Suprapubic skin (tissue), 4 donors: ENCODE measurements around the gene CACNA1I. TPM values are rescaled to one million over a fixed set of nuclear protein-coding genes. Genes with fewer than 3 reads are reported as not detected.

Experiments
- DNase-seq, 2 donors: peaks; one replicate each; pipeline ENCODE4 v3.0.0-alpha.2; 2019; ENCODE audit warnings: low spot score in 2 of 2
- H3K27ac ChIP-seq: fragments of 200-600 bp; sonication (generic); one replicate; pipeline ENCODE4 v1.5.1; 2019
- H3K27me3 ChIP-seq: fragments of 200-600 bp; sonication (generic); one replicate; pipeline ENCODE4 v1.5.1; 2019
- H3K36me3 ChIP-seq: fragments of 200-600 bp; sonication (generic); one replicate; pipeline ENCODE4 v1.5.1; 2019
- H3K4me1 ChIP-seq: fragments of 200-600 bp; sonication (generic); one replicate; pipeline ENCODE4 v1.5.1; 2019
- H3K4me3 ChIP-seq: fragments of 200-600 bp; sonication (generic); one replicate; pipeline ENCODE4 v1.5.1; 2019; ENCODE audit warnings: mild to moderate bottlenecking
- H3K9me3 ChIP-seq: fragments of 200-600 bp; sonication (generic); one replicate; pipeline ENCODE4 v1.5.1; 2019
- CTCF ChIP-seq, 2 donors: fragments of 200-600 bp in 1 of 2; fragments of 450-650 bp in 1 of 2; sonication (generic) in 1 of 2; IDR thresholded peaks; one replicate each; pipeline ENCODE4 v1.5.1; 2016 to 2019; ENCODE audit warnings: antibody characterized with exemption in 2 of 2, mild to moderate bottlenecking in 1 of 2, moderate library complexity in 1 of 2
- EP300 ChIP-seq: sonication (generic); formaldehyde crosslinking; IDR thresholded peaks from one replicate; pipeline ENCODE4 v1.6.1; 2017; ENCODE audit warnings: antibody characterized with exemption
- POLR2A ChIP-seq, 2 donors: fragments of 450-650 bp; IDR thresholded peaks; one replicate each; pipeline ENCODE4 v1.6.1; 2017; ENCODE audit warnings: antibody characterized with exemption in 2 of 2, mild to moderate bottlenecking in 2 of 2, moderate library complexity in 2 of 2
- POLR2AphosphoS5 ChIP-seq, 3 donors: sonication (generic); formaldehyde crosslinking; IDR thresholded peaks; one replicate each; pipeline ENCODE4 v1.6.1; 2017; ENCODE audit warnings: antibody characterized with exemption in 3 of 3
- WGBS: methylation state at CpG from one replicate; pipeline ENCODE4 v1.1.5; 2018; 5-methylcytosine and 5-hydroxymethylcytosine counted together
- total RNA-seq, 4 donors: library from RNA; depleted of rRNA; stranded (reverse); fragments of >200 nt; gene quantifications; one replicate each; pipeline ENCODE4 v1.1.0, GENCODE V29; 2016

Gene CACNA1I
- total RNA-seq, 4 donors from 2014 or later: 0.08 to 0.80 (median 0.17) TPM; not detected in 1

DNA sequence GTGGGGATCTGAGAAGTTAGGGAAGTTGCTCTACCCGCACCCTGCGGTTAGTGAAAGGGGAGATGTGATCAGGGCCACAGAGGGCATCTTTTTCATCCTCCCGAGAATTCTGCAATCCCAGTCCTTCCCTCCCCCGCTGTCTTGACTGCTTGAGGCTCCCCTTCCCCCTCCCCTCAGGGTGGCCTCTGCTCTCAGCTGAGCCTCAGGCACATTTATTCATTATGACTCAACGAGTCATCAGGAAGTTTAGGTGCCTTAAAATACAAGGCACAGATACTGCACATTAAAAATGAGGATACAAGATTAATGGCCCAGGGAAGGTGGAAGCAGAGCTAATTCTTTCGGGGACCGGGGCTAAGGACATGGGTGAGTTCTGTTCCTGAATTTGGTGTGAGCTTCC is 104.0 kb downstream of the CACNA1I start:
- H3K27ac ChIP-seq: no peak overlapping the region
- no peak overlapping the region for H3K4me3 ChIP-seq
- no peak for TF ChIP-seq CTCF (IDR thresholded peaks at IDR 0.05)
- TF ChIP-seq EP300: no peak
- no peak for TF ChIP-seq POLR2AphosphoS5 (IDR thresholded peaks at IDR 0.05)
- TF ChIP-seq POLR2A (IDR thresholded peaks at IDR 0.05): no peak
- H3K4me1 ChIP-seq: no peaks in the 10 kb centered on the region
- DNase-seq: no peak
- peaks cover 24% of the 10 kb centered on the region for H3K27me3 ChIP-seq
- H3K36me3 ChIP-seq: no peaks in the 10 kb centered on the region
- WGBS: 72% methylated on average over 6 of the region's 7 CpGs
- peaks cover 4% of the 10 kb centered on the region for H3K9me3 ChIP-seq

GRCh38 chr22:39675947-39676346 is 105.4 kb downstream of the CACNA1I start:
- peaks cover 4% of the 10 kb centered on the region for H3K9me3 ChIP-seq
- no peaks in the 10 kb centered on the region for H3K36me3 ChIP-seq
- no peaks in the 10 kb centered on the region for H3K4me1 ChIP-seq
- no peak overlapping the region for H3K4me3 ChIP-seq
- 80% methylated on average over 10 of the region's 10 CpGs for WGBS
- no peak for TF ChIP-seq EP300
- TF ChIP-seq CTCF (IDR thresholded peaks at IDR 0.05): no peak
- no peak for TF ChIP-seq POLR2A (IDR thresholded peaks at IDR 0.05)
- TF ChIP-seq POLR2AphosphoS5 (IDR thresholded peaks at IDR 0.05): no peak
- no peak for DNase-seq
- peaks cover 24% of the 10 kb centered on the region for H3K27me3 ChIP-seq
- H3K27ac ChIP-seq: no peak overlapping the region

- 74% methylated on average over 11 of the region's 12 CpGs for WGBS
- no peak for DNase-seq
- H3K36me3 ChIP-seq: no peaks in the 10 kb centered on the region
- no peak overlapping the region for H3K4me3 ChIP-seq
- TF ChIP-seq CTCF (IDR thresholded peaks at IDR 0.05) (no peak), POLR2AphosphoS5 (IDR thresholded peaks at IDR 0.05) (no peak), POLR2A (IDR thresholded peaks at IDR 0.05) (no peak), EP300 (no peak)
- no peak overlapping the region for H3K27ac ChIP-seq
- no peaks in the 10 kb centered on the region for H3K4me1 ChIP-seq
- no peaks in the 10 kb centered on the region for H3K9me3 ChIP-seq
- peaks cover 32% of the 10 kb centered on the region for H3K27me3 ChIP-seq
These were observed 107.4 kb downstream of the CACNA1I start for GRCh38 chr22:39677967-39678366.

GRCh38 chr22:39678862-39679490 is 108.4 kb downstream of the CACNA1I start:
- WGBS: 96% methylated on average over 21 of the region's 47 CpGs
- Histone ChIP-seq H3K4me1 (no peaks in the 10 kb centered on the region), H3K36me3 (no peaks in the 10 kb centered on the region), H3K27me3 (peaks cover 40% of the 10 kb centered on the region), H3K4me3 (no peak overlapping the region), H3K9me3 (no peaks in the 10 kb centered on the region), H3K27ac (no peak overlapping the region)
- no peak for DNase-seq
- TF ChIP-seq POLR2A (IDR thresholded peaks at IDR 0.05) (no peak), EP300 (no peak), CTCF (IDR thresholded peaks at IDR 0.05) (no peak), POLR2AphosphoS5 (IDR thresholded peaks at IDR 0.05) (no peak)

DNA sequence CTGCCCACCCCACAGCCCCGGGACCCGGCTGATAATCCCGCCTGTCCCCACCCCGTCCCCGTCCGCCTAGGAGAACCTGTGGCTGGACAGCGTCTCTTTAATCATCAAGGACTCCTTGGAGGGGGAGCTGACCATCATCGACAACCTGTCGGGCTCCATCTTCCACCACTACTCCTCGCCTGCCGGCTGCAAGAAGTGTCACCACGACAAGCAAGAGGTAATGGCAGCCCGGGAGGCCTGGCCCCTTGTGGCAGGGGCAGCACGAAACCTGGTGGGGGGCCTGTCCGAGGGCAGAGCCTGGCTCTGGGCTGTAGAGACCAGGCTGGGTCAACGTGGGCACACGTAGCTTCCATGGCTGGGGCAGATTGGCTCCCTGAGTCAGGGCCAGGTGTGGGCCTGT is 109.1 kb downstream of the CACNA1I start:
- Histone ChIP-seq H3K36me3 (no peaks in the 10 kb centered on the region), H3K27me3 (peaks cover 41% of the 10 kb centered on the region), H3K9me3 (no peaks in the 10 kb centered on the region), H3K4me1 (no peaks in the 10 kb centered on the region), H3K27ac (no peak overlapping the region), H3K4me3 (no peak overlapping the region)
- no peak for DNase-seq
- 89% methylated on average over 10 of the region's 17 CpGs for WGBS
- TF ChIP-seq POLR2A (IDR thresholded peaks at IDR 0.05) (no peak), POLR2AphosphoS5 (IDR thresholded peaks at IDR 0.05) (no peak), CTCF (IDR thresholded peaks at IDR 0.05) (no peak), EP300 (no peak)
